Astrocyte of the cerebellum (primary cell): ENCODE results near the gene SYT4.

Source experiments
- DNase-seq: peaks from one replicate; pipeline ENCODE4 v3.0.0-alpha.2; 2011; ENCODE audit warnings: low read depth
- H3K4me3 ChIP-seq: 2 replicates; pipeline ENCODE4 v1.5.1; 2011; ENCODE audit warnings: mild to moderate bottlenecking, low read depth, low read length, moderate library complexity
- in situ Hi-C: cut with HindIII; loops from 2 replicates; pipeline ENCODE4 v1.10.0; 2017; ENCODE audit warnings: low sequenced_read_pairs
- TF ChIP-seq, protein P1 (sequence below): IDR thresholded peaks from 2 replicates; pipeline ENCODE4 v1.5.1; 2012; ENCODE audit warnings: low read length, low read depth, moderate library complexity, mild to moderate bottlenecking; ENCODE audit errors: missing control alignments

The SYT4 gene

DNA sequence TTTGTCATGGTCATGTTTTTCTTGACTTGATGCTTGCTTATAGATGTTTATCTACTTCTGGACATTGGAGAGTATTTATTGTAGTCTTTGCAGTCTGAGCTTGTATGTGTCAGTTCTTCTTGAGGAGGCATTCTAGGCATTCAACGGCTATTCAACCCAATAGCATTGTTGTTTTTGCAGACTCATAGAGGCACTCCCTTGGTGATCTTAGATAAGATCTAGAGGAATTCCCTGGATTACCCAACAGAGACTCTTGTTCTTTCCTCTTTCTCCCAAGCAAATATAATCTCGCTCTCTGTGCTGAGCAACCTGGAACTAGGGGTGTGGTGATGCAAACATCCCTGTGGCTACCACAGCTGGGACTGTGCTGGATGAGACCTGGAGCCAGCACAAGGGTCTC is 40.4 kb downstream of the SYT4 start:
- no peak overlapping the region for H3K4me3 ChIP-seq
- in situ Hi-C loops: no loop called here
- TF ChIP-seq, protein P1, sequence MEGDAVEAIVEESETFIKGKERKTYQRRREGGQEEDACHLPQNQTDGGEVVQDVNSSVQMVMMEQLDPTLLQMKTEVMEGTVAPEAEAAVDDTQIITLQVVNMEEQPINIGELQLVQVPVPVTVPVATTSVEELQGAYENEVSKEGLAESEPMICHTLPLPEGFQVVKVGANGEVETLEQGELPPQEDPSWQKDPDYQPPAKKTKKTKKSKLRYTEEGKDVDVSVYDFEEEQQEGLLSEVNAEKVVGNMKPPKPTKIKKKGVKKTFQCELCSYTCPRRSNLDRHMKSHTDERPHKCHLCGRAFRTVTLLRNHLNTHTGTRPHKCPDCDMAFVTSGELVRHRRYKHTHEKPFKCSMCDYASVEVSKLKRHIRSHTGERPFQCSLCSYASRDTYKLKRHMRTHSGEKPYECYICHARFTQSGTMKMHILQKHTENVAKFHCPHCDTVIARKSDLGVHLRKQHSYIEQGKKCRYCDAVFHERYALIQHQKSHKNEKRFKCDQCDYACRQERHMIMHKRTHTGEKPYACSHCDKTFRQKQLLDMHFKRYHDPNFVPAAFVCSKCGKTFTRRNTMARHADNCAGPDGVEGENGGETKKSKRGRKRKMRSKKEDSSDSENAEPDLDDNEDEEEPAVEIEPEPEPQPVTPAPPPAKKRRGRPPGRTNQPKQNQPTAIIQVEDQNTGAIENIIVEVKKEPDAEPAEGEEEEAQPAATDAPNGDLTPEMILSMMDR: no peak
- DNase-seq: no peak

DNA sequence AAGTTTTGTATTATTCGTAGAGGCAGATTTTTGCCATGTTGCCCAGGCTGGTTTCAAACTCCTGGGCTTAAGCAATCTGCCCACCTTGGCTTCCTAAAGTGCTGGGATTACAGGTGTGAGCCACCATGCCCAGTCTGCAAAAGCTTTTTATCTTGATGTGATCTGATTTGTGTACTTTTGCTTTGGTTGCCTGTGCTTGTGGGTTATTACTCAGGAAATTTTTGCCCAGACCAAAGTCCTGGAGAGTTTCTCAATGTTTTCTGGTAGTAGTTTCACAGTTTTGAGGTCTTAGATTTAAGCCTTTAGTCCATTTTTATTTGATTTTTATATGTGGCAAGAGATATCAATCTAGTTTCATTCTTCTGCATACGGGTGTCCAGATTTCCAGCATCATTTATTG is 42.4 kb downstream of the SYT4 start:
- DNase-seq: no peak
- TF ChIP-seq, protein P1: no peak
- in situ Hi-C loops: no loop called here
- H3K4me3 ChIP-seq: no peak overlapping the region

DNA sequence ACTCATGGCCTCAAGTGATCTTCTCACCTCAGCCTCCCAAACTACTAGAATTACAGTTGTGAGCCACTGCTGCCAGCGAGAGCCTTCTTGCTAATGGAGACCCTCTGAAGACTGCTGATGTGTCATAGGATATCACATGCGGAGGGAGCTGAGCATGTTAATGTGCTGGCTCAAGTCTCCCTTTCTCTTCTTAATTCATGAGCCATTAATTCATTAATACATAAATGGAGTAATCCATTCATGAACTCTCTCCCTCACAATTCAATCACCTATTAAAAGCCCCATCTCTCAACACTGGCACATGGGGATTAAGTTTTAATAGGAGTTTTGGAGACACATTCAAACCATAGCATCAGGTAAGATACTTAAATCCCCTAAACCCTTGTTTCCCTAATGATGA is 54.8 kb downstream of the SYT4 start:
- DNase-seq: no peak
- no peak overlapping the region for H3K4me3 ChIP-seq
- TF ChIP-seq, protein P1: no peak
- in situ Hi-C loops: no loop called here

DNA sequence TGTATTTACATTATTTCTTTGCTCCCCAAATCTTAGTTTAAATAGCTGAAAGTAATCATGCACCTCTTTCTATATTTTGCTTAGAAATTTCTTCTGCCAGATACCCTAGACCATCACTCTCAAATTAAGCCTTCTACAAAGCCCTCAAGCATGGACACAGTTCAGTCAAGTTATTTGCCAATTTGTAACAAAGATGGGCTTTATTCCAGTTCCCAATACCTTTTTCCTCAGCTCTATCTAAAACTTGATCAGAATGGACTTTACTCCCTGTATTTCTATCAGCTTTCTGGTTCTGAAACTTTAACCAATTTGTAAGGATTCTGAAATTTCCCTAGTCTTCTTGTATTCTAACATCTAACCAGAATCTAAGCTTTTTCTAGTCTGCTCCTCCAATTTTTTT is 56.6 kb downstream of the SYT4 start:
- no peak overlapping the region for H3K4me3 ChIP-seq
- TF ChIP-seq, protein P1: no peak
- no peak for DNase-seq
- in situ Hi-C loops: no loop called here
